Activated CD4-positive, alpha-beta T cell treated with anti-CD3 and anti-CD28 coated beads for 36 hours (primary cell): ENCODE results near the gene VAV2. TPM values are rescaled to one million over a fixed set of nuclear protein-coding genes. Genes with fewer than 3 reads are reported as not detected.

Experiments used
- ATAC-seq: fragments of 200-7000 bp; cut with Tn5 transposase; one replicate; pipeline ENCODE4 v1.10.0; 2021; ENCODE audit warnings: mild to moderate bottlenecking, moderate library complexity
- CTCF ChIA-PET: fragments of 350-600 bp; sonication (Branson Sonifier 250); formaldehyde crosslinking; loops from one replicate; lab custom pipeline; 2021; ENCODE audit warnings: antibody characterized with exemption; lab: Charles Lee
- POLR2A ChIA-PET: fragments of 350-600 bp; sonication (Branson Sonifier 250); formaldehyde crosslinking; loops from one replicate; lab custom pipeline; 2021; ENCODE audit warnings: antibody characterized with exemption, inconsistent platforms; lab: Charles Lee
- DNase-seq: peaks from one replicate; pipeline ENCODE4 v3.0.0-alpha.2; 2020
- H3K27ac Mint-ChIP-seq: one replicate; pipeline ENCODE4 v1.8.0; 2021; ENCODE audit warnings: mixed read lengths
- H3K27me3 Mint-ChIP-seq: one replicate; pipeline ENCODE4 v1.8.0; 2021; ENCODE audit warnings: mixed read lengths
- H3K36me3 Mint-ChIP-seq: one replicate; pipeline ENCODE4 v1.8.0; 2021; ENCODE audit warnings: low read depth, mixed read lengths
- H3K4me1 Mint-ChIP-seq: one replicate; pipeline ENCODE4 v1.8.0; 2021; ENCODE audit warnings: mixed read lengths
- H3K4me3 Mint-ChIP-seq: one replicate; pipeline ENCODE4 v1.8.0; 2021; ENCODE audit warnings: mild to moderate bottlenecking, moderate library complexity, mixed read lengths
- H3K9me3 Mint-ChIP-seq: one replicate; pipeline ENCODE4 v1.8.0; 2021; ENCODE audit warnings: low read depth, mixed read lengths
- intact Hi-C, 2 experiments: fragments of 100-400 bp; cut with DNase I in 1 of 2; cut with micrococcal nuclease in 1 of 2; formaldehyde crosslinking; loops; one replicate each; pipeline versions ENCODE4 v1.14.2 to v1.15.1; 2022 to 2024; cut with DNase I, micrococcal nuclease
- total RNA-seq, 2 experiments: library from RNA; stranded (reverse); gene quantifications; one replicate each; pipeline ENCODE4 v1.2.3, GENCODE V29; 2021

The VAV2 gene
- total RNA-seq, 2 experiments from 2014 or later = 5.1 to 6.5 TPM

- intact Hi-C loops = no loop called here
- Mint-ChIP-seq H3K4me3 (no peak overlapping the region), H3K36me3 (no peaks in the 10 kb centered on the region), H3K27me3 (no peaks in the 10 kb centered on the region), H3K9me3 (no peaks in the 10 kb centered on the region), H3K27ac (no peak overlapping the region), H3K4me1 (no peaks in the 10 kb centered on the region)
- ATAC-seq (no peak), DNase-seq (no peak)
- ChIA-PET POLR2A (no interaction called here), CTCF (no interaction called here)
Observed at GRCh38 chr9:133892193-133892920, 99.8 kb downstream of the VAV2 start.

GRCh38 chr9:133891741-133892140 lies 100.4 kb downstream of the VAV2 start:
- DNase-seq (no peak), ATAC-seq (no peak)
- CTCF ChIA-PET = no interaction called here
- Mint-ChIP-seq H3K4me1 (no peaks in the 10 kb centered on the region), H3K27me3 (no peaks in the 10 kb centered on the region), H3K27ac (no peak overlapping the region), H3K36me3 (no peaks in the 10 kb centered on the region), H3K4me3 (no peak overlapping the region), H3K9me3 (no peaks in the 10 kb centered on the region)
- POLR2A ChIA-PET = no interaction called here
- intact Hi-C loops = no loop called here

GRCh38 chr9:133890583-133890982 lies 101.5 kb downstream of the VAV2 start:
- Mint-ChIP-seq H3K4me1 (no peaks in the 10 kb centered on the region), H3K27ac (no peak overlapping the region), H3K36me3 (no peaks in the 10 kb centered on the region), H3K9me3 (no peaks in the 10 kb centered on the region), H3K27me3 (no peaks in the 10 kb centered on the region), H3K4me3 (no peak overlapping the region)
- intact Hi-C loops = no loop called here
- ChIA-PET CTCF (no interaction called here), POLR2A (no interaction called here)
- ATAC-seq = no peak
- DNase-seq = no peak

GRCh38 chr9:133889584-133890301 lies 102.4 kb downstream of the VAV2 start:
- H3K36me3 Mint-ChIP-seq = no peaks in the 10 kb centered on the region
- no peak overlapping the region for H3K4me3 Mint-ChIP-seq
- ATAC-seq = no peak
- H3K27me3 Mint-ChIP-seq = no peaks in the 10 kb centered on the region
- ChIA-PET POLR2A (no interaction called here), CTCF (interaction anchor here (1.0 kb wide), 1 partner anchor 110 kb away, joined by 4 read pairs; no protein-coding TSS in a partner anchor)
- intact Hi-C loops = no loop called here
- H3K27ac Mint-ChIP-seq = no peak overlapping the region
- H3K4me1 Mint-ChIP-seq = no peaks in the 10 kb centered on the region
- H3K9me3 Mint-ChIP-seq = no peaks in the 10 kb centered on the region
- no peak for DNase-seq

- intact Hi-C loops = no loop called here
- Mint-ChIP-seq H3K4me1 (no peaks in the 10 kb centered on the region), H3K9me3 (no peaks in the 10 kb centered on the region), H3K4me3 (no peak overlapping the region), H3K27me3 (no peaks in the 10 kb centered on the region), H3K36me3 (no peaks in the 10 kb centered on the region), H3K27ac (no peak overlapping the region)
- ATAC-seq = no peak
- CTCF ChIA-PET = interaction anchor here (1.0 kb wide), 1 partner anchor 109 kb away, joined by 4 read pairs; no protein-coding TSS in a partner anchor
- no peak for DNase-seq
- POLR2A ChIA-PET = interaction anchor here (0.7 kb wide), 1 partner anchor 108 kb away, joined by 4 read pairs; no protein-coding TSS in a partner anchor
Observed at GRCh38 chr9:133888809-133889491, 103.2 kb downstream of the VAV2 start.

GRCh38 chr9:133888048-133888808 lies 103.9 kb downstream of the VAV2 start:
- no peaks in the 10 kb centered on the region for H3K27me3 Mint-ChIP-seq
- ATAC-seq (no peak), DNase-seq (no peak)
- POLR2A ChIA-PET = interaction anchor here (0.7 kb wide), 1 partner anchor 108 kb away, joined by 4 read pairs; no protein-coding TSS in a partner anchor
- intact Hi-C loops = no loop called here
- no peaks in the 10 kb centered on the region for H3K9me3 Mint-ChIP-seq
- H3K27ac Mint-ChIP-seq = no peak overlapping the region
- no peak overlapping the region for H3K4me3 Mint-ChIP-seq
- CTCF ChIA-PET = no interaction called here
- no peaks in the 10 kb centered on the region for H3K36me3 Mint-ChIP-seq
- no peaks in the 10 kb centered on the region for H3K4me1 Mint-ChIP-seq

- CTCF ChIA-PET = no interaction called here
- Mint-ChIP-seq H3K36me3 (no peaks in the 10 kb centered on the region), H3K9me3 (no peaks in the 10 kb centered on the region)
Observed at GRCh38 chr9:133887540-133888047, 104.5 kb downstream of the VAV2 start.

GRCh38 chr9:133886563-133887501 lies 105.3 kb downstream of the VAV2 start:
- POLR2A ChIA-PET = no interaction called here

More at GRCh38 chr9:133887540-133888047, 104.5 kb downstream of the VAV2 start:
- POLR2A ChIA-PET = no interaction called here
- no peaks in the 10 kb centered on the region for H3K4me1 Mint-ChIP-seq
- no peak for ATAC-seq
- intact Hi-C loops = no loop called here
- no peaks in the 10 kb centered on the region for H3K27me3 Mint-ChIP-seq
- no peak overlapping the region for H3K27ac Mint-ChIP-seq
- no peak for DNase-seq
- no peak overlapping the region for H3K4me3 Mint-ChIP-seq

GRCh38 chr9:133884907-133885744 lies 107.0 kb downstream of the VAV2 start:
- Mint-ChIP-seq H3K27ac (no peak overlapping the region), H3K4me3 (no peak overlapping the region), H3K9me3 (no peaks in the 10 kb centered on the region), H3K27me3 (no peaks in the 10 kb centered on the region), H3K4me1 (no peaks in the 10 kb centered on the region), H3K36me3 (no peaks in the 10 kb centered on the region)
- intact Hi-C loops = no loop called here
- ChIA-PET POLR2A (no interaction called here), CTCF (no interaction called here)
- ATAC-seq (no peak), DNase-seq (no peak)

More at GRCh38 chr9:133886563-133887501, 105.3 kb downstream of the VAV2 start:
- DNase-seq (no peak), ATAC-seq (no peak)
- Mint-ChIP-seq H3K4me1 (no peaks in the 10 kb centered on the region), H3K27ac (no peak overlapping the region), H3K4me3 (no peak overlapping the region), H3K9me3 (no peaks in the 10 kb centered on the region), H3K27me3 (no peaks in the 10 kb centered on the region), H3K36me3 (no peaks in the 10 kb centered on the region)
- CTCF ChIA-PET = no interaction called here
- intact Hi-C loops = no loop called here
